Activated effector memory CD4-positive, alpha-beta T cell treated with anti-CD3 and anti-CD28 coated beads, Interleukin-2, amount 50 U/mL, for 16 hours (primary cell): ENCODE results near the gene LRRC8E.

Experiments used
- DNase-seq: peaks from one replicate; pipeline ENCODE4 v3.0.0-alpha.2; 2020

LRRC8E gene

GRCh38 chr19:7868671-7869452 is 19.4 kb upstream of the LRRC8E start:
- DNase-seq, result peak; percentile 94

GRCh38 chr19:7869453-7869909 is 18.8 kb upstream of the LRRC8E start:
- DNase-seq, result peak; percentile 94

GRCh38 chr19:7869910-7870511 is 18.3 kb upstream of the LRRC8E start:
- DNase-seq, result peak; percentile 81

GRCh38 chr19:7870571-7871436 is 17.5 kb upstream of the LRRC8E start:
- DNase-seq, result peak; percentile 78

GRCh38 chr19:7871437-7872305 is 16.6 kb upstream of the LRRC8E start:
- peak; percentile 92 for DNase-seq

- no peak for DNase-seq
Measured at GRCh38 chr19:7872306-7873204, 15.8 kb upstream of the LRRC8E start.

GRCh38 chr19:7873304-7874075 is 14.8 kb upstream of the LRRC8E start:
- DNase-seq, result no peak

- DNase-seq, result no peak
Measured at GRCh38 chr19:7874076-7874896, 14.0 kb upstream of the LRRC8E start, which contains the start of gene PRR36. TSS of gene PRR36 (minus strand) at chr19:7874390. CDS start at chr19:7873689, 701 bp downstream.

GRCh38 chr19:7874897-7875273 is 13.4 kb upstream of the LRRC8E start:
- no peak for DNase-seq

GRCh38 chr19:7877249-7877836 is 11.0 kb upstream of the LRRC8E start:
- DNase-seq, result no peak

GRCh38 chr19:7879111-7879807 is 9.1 kb upstream of the LRRC8E start:
- DNase-seq, result no peak

- DNase-seq, result no peak
Measured at GRCh38 chr19:7879836-7880235, 8.5 kb upstream of the LRRC8E start.

- no peak for DNase-seq
Measured at GRCh38 chr19:7881910-7882309, 6.4 kb upstream of the LRRC8E start.

- no peak for DNase-seq
Measured at GRCh38 chr19:7883105-7883504, 5.2 kb upstream of the LRRC8E start.

- DNase-seq, result no peak
Measured at GRCh38 chr19:7883796-7884570, 4.3 kb upstream of the LRRC8E start.

- no peak for DNase-seq
Measured at GRCh38 chr19:7885818-7886217, 2.5 kb upstream of the LRRC8E start.

GRCh38 chr19:7887408-7888144 is 734 bp upstream of the LRRC8E start:
- DNase-seq, result no peak
